Activated T-cell treated with anti-CD3 and anti-CD28 coated beads, Interleukin-2, amount 50 U/mL, for 72 hours (primary cell): Measurements from ENCODE around the gene NAT10. TPM values are rescaled to one million over a fixed set of nuclear protein-coding genes. Genes with fewer than 3 reads are reported as not detected.

Experiments used
- ATAC-seq, 2 donors: fragments of 150-1000 bp; cut with Tn5 transposase; replicated peaks in 1 of 2; 2 replicates each; pipeline ENCODE4 v1.10.0; 2021; ENCODE audit warnings: moderate library complexity in 2 of 2, mild to moderate bottlenecking in 1 of 2
- DNase-seq, 2 donors: peaks; one replicate each; pipeline ENCODE4 v3.0.0; 2021 to 2022; ENCODE audit warnings: mixed read lengths in 1 of 2
- H3K27ac Mint-ChIP-seq: one replicate; pipeline ENCODE4 v1.8.0; 2022; ENCODE audit warnings: mild to moderate bottlenecking, moderate library complexity, mixed read lengths
- H3K27me3 Mint-ChIP-seq: one replicate; pipeline ENCODE4 v1.8.0; 2022; ENCODE audit warnings: low read depth, mixed read lengths
- H3K36me3 Mint-ChIP-seq, 2 donors: one replicate each; pipeline ENCODE4 v1.8.0; 2022; ENCODE audit warnings: mixed read lengths in 2 of 2, mild to moderate bottlenecking in 1 of 2; ENCODE audit not compliant: insufficient read depth in 2 of 2
- H3K4me1 Mint-ChIP-seq: one replicate; pipeline ENCODE4 v1.8.0; 2022; ENCODE audit warnings: low read depth, mixed read lengths
- H3K4me3 Mint-ChIP-seq, 2 donors: one replicate each; pipeline ENCODE4 v1.8.0; 2022; ENCODE audit warnings: mild to moderate bottlenecking in 2 of 2, mixed read lengths in 2 of 2, moderate library complexity in 2 of 2
- H3K9me3 Mint-ChIP-seq, 2 donors: one replicate each; pipeline ENCODE4 v1.8.0; 2022; ENCODE audit warnings: mixed read lengths in 2 of 2
- total RNA-seq, 2 donors: library from RNA; stranded (reverse); gene quantifications; one replicate each; pipeline ENCODE4 v1.2.3, GENCODE V29; 2022

Gene NAT10
- total RNA-seq, 2 donors from 2014 or later: 64.4 to 77.0 TPM

- ATAC-seq (no peak), DNase-seq (no peak)
- Mint-ChIP-seq H3K9me3 (no peaks in the 10 kb centered on the region), H3K4me3 (no peak overlapping the region), H3K27ac (no peak overlapping the region), H3K36me3 (no peaks in the 10 kb centered on the region), H3K27me3 (no peaks in the 10 kb centered on the region), H3K4me1 (peaks cover 34% of the 10 kb centered on the region)
These were observed 77.0 kb downstream of the NAT10 start for GRCh38 chr11:34182425-34182824.

- H3K9me3 Mint-ChIP-seq: no peaks in the 10 kb centered on the region
- peaks cover 3% of the 10 kb centered on the region for H3K27me3 Mint-ChIP-seq
- ATAC-seq (no peak), DNase-seq (no peak)
- H3K4me3 Mint-ChIP-seq: no peak overlapping the region
- peaks cover 34% of the 10 kb centered on the region for H3K4me1 Mint-ChIP-seq
- H3K27ac Mint-ChIP-seq: no peak overlapping the region
- H3K36me3 Mint-ChIP-seq: no peaks in the 10 kb centered on the region
These were observed 77.7 kb downstream of the NAT10 start for GRCh38 chr11:34182921-34183685.

DNA sequence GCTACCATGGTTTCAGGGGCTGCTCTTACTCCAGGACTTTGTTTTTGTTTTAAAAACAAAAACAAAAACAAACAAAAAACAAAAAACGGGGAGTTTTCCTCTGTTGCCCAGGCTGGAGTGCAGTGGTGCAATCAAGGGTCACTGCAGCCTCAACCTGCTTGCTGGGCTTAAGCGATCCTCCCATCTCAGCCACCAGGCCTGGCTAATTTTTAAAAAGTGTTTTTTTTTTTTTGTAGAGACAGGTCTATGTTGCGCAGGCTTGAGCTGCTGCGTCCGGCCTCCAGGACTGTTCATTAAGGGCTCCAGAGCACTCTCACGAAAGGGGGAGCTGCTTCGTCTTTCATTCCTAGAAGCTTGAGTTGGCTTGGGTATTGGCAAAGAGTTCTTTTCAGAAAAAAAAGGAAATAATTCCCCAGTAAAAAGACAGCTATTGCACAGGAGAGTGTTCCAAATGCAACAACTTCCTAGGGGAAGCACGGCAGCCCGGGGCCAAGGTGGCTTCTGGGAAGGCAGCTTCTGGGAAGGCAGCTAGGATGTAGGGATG lies 78.5 kb downstream of the NAT10 start:
- DNase-seq (no peak), ATAC-seq (no peak)
- Mint-ChIP-seq H3K4me3 (no peak overlapping the region), H3K4me1 (peaks cover 42% of the 10 kb centered on the region), H3K9me3 (no peaks in the 10 kb centered on the region), H3K27ac (no peak overlapping the region), H3K36me3 (no peaks in the 10 kb centered on the region), H3K27me3 (peaks cover 11% of the 10 kb centered on the region)

DNA sequence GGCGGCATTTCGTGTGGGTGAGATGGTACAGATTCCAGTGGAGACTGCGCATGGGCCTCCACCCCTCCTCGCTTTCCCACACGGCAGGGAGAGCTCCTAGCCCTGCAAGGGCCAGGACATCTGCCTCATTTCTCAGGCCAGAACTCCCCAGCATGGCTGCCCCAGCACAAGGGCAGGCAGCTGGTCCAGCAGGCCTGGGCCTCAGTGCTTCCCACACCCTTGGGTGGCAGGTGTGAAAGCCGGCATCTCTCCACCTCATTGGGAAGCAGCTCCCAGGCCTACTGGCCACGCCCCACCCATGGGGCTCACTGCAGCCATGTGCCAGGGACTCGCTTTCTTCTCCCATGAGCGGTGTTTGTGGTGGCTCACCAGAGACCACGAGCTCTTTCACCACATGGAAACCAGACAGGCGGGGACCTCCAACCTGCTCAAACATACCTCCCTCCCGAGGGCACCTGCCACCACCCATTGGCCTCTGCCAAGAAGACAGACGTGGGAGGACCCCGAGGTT lies 79.1 kb downstream of the NAT10 start:
- Mint-ChIP-seq H3K9me3 (no peaks in the 10 kb centered on the region), H3K36me3 (no peaks in the 10 kb centered on the region), H3K27ac (no peak overlapping the region), H3K4me1 (peaks cover 43% of the 10 kb centered on the region), H3K4me3 (no peak overlapping the region), H3K27me3 (peaks cover 16% of the 10 kb centered on the region)
- ATAC-seq: no peak
- no peak for DNase-seq

DNA sequence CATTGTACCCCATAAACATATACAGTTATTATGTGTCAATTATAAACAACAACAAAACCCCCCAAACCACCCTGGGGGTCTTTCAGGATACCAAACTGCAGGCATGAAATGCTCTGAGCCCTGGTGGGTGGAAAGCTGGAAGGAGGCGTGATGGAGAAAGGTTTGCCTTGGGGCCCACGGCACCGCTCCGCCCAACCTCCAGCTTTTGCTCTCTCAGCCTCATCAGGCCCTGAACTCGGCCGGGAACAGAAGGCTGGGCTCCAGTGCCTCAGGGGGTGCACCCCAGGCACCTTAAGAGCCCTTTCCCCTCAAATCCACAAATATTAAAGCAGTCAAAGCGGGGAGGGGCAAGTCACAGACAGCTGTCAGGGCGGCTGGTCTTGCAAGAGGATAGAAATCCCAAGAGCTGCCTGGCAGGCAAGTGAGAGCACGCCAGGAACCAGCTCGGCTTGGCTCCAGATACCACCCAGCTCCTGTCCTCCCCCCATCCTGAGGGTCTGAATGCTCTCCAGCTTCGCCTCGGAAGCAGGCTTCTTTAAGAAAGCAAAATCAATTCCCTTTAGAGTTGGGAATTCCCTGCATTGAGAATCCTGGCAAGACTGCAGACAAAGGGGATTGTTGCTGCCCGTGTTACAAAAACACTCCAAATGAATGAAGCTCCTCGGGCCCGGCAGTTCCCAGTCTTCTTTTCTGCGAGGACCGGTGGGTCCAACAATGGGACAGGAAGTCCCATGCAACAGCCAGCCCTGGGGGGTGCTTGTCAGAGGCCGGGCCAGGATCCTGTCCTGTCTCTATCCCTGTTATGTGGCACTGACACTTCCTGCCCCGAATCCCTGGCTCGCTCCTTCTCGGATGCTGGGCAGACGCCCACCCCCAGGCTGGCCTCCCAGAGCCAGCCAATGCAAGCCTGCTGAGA lies 80.8 kb downstream of the NAT10 start:
- no peaks in the 10 kb centered on the region for H3K9me3 Mint-ChIP-seq
- peaks cover 28% of the 10 kb centered on the region for H3K4me1 Mint-ChIP-seq
- H3K27me3 Mint-ChIP-seq: peaks cover 19% of the 10 kb centered on the region
- no peaks in the 10 kb centered on the region for H3K36me3 Mint-ChIP-seq
- DNase-seq (no peak), ATAC-seq (no peak)
- no peak overlapping the region for H3K27ac Mint-ChIP-seq
- no peak overlapping the region for H3K4me3 Mint-ChIP-seq

DNA sequence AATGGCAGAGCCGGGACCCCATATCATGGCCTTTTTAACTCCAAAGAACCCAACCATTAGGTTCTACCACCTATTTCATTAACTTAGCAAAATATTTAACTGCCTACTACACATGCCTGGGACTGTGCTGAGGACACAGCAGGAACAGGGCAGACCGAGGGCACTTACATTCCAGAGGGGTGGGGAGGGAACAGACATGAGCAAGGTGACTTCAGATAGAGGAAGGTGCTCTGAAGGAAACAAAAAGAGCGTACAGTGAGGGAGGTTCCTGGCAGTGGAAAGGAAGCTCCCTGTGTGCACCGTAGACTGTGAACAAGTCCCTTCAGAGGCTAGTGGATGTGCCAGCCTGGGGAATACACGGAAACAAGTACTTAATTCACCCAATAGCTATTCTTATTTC lies 82.8 kb downstream of the NAT10 start:
- H3K27me3 Mint-ChIP-seq: peaks cover 19% of the 10 kb centered on the region
- H3K4me1 Mint-ChIP-seq: peaks cover 14% of the 10 kb centered on the region
- no peaks in the 10 kb centered on the region for H3K9me3 Mint-ChIP-seq
- H3K27ac Mint-ChIP-seq: no peak overlapping the region
- no peak for DNase-seq
- no peak overlapping the region for H3K4me3 Mint-ChIP-seq
- no peaks in the 10 kb centered on the region for H3K36me3 Mint-ChIP-seq
- no peak for ATAC-seq

GRCh38 chr11:34189191-34189590 lies 83.8 kb downstream of the NAT10 start:
- Mint-ChIP-seq H3K27me3 (peaks cover 23% of the 10 kb centered on the region), H3K4me1 (peaks cover 21% of the 10 kb centered on the region), H3K9me3 (no peaks in the 10 kb centered on the region), H3K4me3 (no peak overlapping the region), H3K27ac (no peak overlapping the region), H3K36me3 (no peaks in the 10 kb centered on the region)
- no peak for ATAC-seq
- DNase-seq: no peak

- Mint-ChIP-seq H3K36me3 (no peaks in the 10 kb centered on the region), H3K9me3 (no peaks in the 10 kb centered on the region), H3K27ac (no peak overlapping the region), H3K27me3 (peaks cover 23% of the 10 kb centered on the region), H3K4me1 (peaks cover 21% of the 10 kb centered on the region), H3K4me3 (no peak overlapping the region)
- no peak for DNase-seq
- ATAC-seq: no peak
These were observed 85.0 kb downstream of the NAT10 start for GRCh38 chr11:34190192-34191139.

GRCh38 chr11:34191578-34191977 lies 86.1 kb downstream of the NAT10 start:
- Mint-ChIP-seq H3K9me3 (no peaks in the 10 kb centered on the region), H3K36me3 (no peaks in the 10 kb centered on the region), H3K27ac (no peak overlapping the region), H3K4me1 (peaks cover 21% of the 10 kb centered on the region), H3K27me3 (peaks cover 23% of the 10 kb centered on the region), H3K4me3 (no peak overlapping the region)
- no peak for DNase-seq
- no peak for ATAC-seq

DNA sequence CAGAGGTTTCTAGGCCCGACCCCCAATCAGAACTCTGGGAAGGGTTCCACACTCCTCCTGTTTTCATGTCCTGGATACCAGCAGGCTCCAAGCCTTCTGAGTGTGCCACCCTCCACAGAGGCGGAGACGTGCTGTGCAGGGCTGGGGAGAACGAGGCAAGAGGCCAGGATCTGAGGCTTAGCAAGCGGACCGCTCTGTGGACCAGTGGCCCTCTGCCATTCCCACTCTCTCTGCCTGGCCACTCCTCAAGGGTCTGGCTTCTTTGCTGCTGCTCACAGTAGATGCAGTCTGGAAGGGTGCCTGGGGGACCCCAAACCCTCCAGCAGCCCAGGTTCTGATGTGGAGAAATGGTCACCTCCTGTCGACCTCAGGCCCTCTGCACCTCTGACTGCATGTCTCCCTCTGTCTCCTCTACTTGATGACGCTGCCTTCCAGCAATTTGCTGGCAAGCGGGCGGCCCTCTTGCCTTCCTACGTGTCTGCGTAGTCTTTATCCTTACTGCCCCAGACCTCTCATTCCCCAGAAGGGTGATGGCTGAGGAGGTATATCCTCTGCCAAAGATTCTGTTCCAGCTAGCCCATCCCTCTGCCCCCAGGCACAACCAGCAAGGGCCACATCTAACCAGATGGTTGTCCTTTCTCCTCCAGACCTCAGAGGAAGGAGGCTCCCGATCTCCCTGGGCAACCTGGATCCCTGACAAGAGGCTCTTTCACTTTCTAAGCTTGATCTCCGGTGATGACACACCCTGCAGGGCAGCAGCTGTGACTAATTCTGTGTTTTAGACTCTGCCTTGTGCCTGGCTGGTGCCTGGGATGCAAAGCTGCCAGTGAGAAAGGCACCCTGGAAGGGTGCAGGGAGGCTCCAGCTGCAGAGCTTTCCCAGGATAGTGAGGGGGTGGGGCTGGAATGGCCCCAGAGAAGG lies 87.3 kb downstream of the NAT10 start:
- Mint-ChIP-seq H3K36me3 (no peaks in the 10 kb centered on the region), H3K4me3 (peak overlapping the region in 1 of 2 donors; percentile 7), H3K4me1 (peaks cover 21% of the 10 kb centered on the region), H3K27ac (no peak overlapping the region), H3K9me3 (no peaks in the 10 kb centered on the region), H3K27me3 (peaks cover 23% of the 10 kb centered on the region)
- ATAC-seq (peak; percentile 93 to 97), DNase-seq (peak; percentile 40 to 41)

GRCh38 chr11:34194576-34195335 lies 89.3 kb downstream of the NAT10 start:
- ATAC-seq: no peak

More at GRCh38 chr11:34194576-34195335, 89.3 kb downstream of the NAT10 start:
- Mint-ChIP-seq H3K4me1 (peaks cover 24% of the 10 kb centered on the region), H3K9me3 (no peaks in the 10 kb centered on the region), H3K4me3 (no peak overlapping the region), H3K27ac (no peak overlapping the region), H3K36me3 (no peaks in the 10 kb centered on the region), H3K27me3 (peaks cover 10% of the 10 kb centered on the region)
- DNase-seq: no peak
